Measurements from ENCODE around the gene COLGALT1. TPM values are rescaled to one million over a fixed set of nuclear protein-coding genes. Genes with fewer than 3 reads are reported as not detected.
"Not testable (repeated sequence)": the region's sequence is repeated elsewhere in the genome, so short reads cannot be mapped to it uniquely, and the experiment has no call there.

Gene COLGALT1
- total RNA-seq, 1 donor: 62.5 TPM

GRCh38 chr19:17567940-17568339 is 12.5 kb downstream of the COLGALT1 start:
- no peak for DNase-seq (ENCODE audit: low read depth)
- no peak overlapping the region for H3K4me3 ChIP-seq (ENCODE audit: low read depth, low read length)
- TF ChIP-seq CTCF (IDR thresholded peaks at IDR 0.05; ENCODE audit: insufficient read depth, low read length): no peak

- not testable (repeated sequence) for DNase-seq (ENCODE audit: low read depth)
These were observed 14.8 kb downstream of the COLGALT1 start for GRCh38 chr19:17570291-17570690.

GRCh38 chr19:17570791-17571190 is 15.3 kb downstream of the COLGALT1 start:
- DNase-seq (ENCODE audit: low read depth): no peak
- no peak for TF ChIP-seq CTCF (IDR thresholded peaks at IDR 0.05; ENCODE audit: insufficient read depth, low read length)
- no peak overlapping the region for H3K4me3 ChIP-seq (ENCODE audit: low read depth, low read length)

More at GRCh38 chr19:17570291-17570690, 14.8 kb downstream of the COLGALT1 start:
- not testable (repeated sequence) for H3K4me3 ChIP-seq (ENCODE audit: low read depth, low read length)

GRCh38 chr19:17572638-17573037 is 17.2 kb downstream of the COLGALT1 start:
- no peak for DNase-seq (ENCODE audit: low read depth)
- H3K4me3 ChIP-seq (ENCODE audit: low read depth, low read length): no peak overlapping the region
- TF ChIP-seq CTCF (IDR thresholded peaks at IDR 0.05; ENCODE audit: insufficient read depth, low read length): no peak

- DNase-seq (ENCODE audit: low read depth): no peak
- no peak overlapping the region for H3K4me3 ChIP-seq (ENCODE audit: low read depth, low read length)
- TF ChIP-seq CTCF (IDR thresholded peaks at IDR 0.05; ENCODE audit: insufficient read depth, low read length): no peak
These were observed 20.7 kb downstream of the COLGALT1 start for GRCh38 chr19:17575871-17576757.

- peak; percentile 74 for DNase-seq (ENCODE audit: low read depth)
- no peak for TF ChIP-seq CTCF (IDR thresholded peaks at IDR 0.05; ENCODE audit: insufficient read depth, low read length)
- no peak overlapping the region for H3K4me3 ChIP-seq (ENCODE audit: low read depth, low read length)
These were observed 21.5 kb downstream of the COLGALT1 start for GRCh38 chr19:17576758-17577456.

GRCh38 chr19:17577457-17578097 is 22.1 kb downstream of the COLGALT1 start:
- TF ChIP-seq CTCF (IDR thresholded peaks at IDR 0.05; ENCODE audit: insufficient read depth, low read length): no peak

More at GRCh38 chr19:17577457-17578097, 22.1 kb downstream of the COLGALT1 start:
- no peak for DNase-seq (ENCODE audit: low read depth)
- no peak overlapping the region for H3K4me3 ChIP-seq (ENCODE audit: low read depth, low read length)
